NCI-H2227 treated with DMSO at 0.1 percent for 48 hours (cell line): ENCODE results near the gene LRCH1.

Experiments
- DNase-seq: peaks from one replicate; lab custom pipeline; 2025; lab: John Stamatoyannopoulos, UW

LRCH1 gene

DNA sequence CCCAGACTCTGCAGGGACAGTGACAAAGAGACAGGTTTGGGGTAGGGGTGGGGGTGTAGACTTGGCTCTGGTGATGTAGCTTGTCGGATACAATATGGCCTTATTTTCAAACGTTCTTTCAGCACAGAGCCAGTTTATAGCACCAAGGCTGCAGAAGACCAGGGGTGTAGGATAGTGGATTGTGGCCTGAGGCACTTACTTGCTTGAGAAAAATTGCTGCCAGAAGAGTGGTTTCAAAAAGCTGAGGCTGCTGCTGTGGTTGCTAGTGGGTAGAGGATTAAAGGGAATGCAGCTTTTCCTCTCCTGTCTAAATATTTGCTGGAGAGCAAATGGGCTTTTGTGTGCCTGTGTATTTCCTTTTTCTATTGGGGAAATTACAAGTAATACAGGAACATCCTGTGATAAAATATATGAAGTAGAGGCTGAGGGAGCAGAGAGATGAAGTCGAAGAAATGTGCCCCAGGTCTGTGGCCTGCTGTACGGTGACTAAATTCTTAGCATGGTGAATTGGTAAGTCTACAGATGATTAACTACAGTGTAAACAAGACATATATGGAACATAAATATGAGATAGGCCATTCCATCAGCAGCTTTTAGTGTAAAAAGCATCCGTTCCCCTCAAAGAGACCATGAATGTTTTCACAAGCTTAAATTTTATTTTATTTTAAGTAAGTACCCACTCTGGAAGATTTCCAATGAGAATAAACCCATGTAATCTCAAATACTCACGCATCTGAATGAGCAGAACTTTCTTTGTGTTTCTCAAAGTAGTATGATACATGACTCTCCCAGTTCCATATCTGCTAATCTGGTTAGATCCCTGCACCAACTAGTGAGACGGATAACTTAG, 112.9 kb downstream of the LRCH1 start:
- no peak for DNase-seq

DNA sequence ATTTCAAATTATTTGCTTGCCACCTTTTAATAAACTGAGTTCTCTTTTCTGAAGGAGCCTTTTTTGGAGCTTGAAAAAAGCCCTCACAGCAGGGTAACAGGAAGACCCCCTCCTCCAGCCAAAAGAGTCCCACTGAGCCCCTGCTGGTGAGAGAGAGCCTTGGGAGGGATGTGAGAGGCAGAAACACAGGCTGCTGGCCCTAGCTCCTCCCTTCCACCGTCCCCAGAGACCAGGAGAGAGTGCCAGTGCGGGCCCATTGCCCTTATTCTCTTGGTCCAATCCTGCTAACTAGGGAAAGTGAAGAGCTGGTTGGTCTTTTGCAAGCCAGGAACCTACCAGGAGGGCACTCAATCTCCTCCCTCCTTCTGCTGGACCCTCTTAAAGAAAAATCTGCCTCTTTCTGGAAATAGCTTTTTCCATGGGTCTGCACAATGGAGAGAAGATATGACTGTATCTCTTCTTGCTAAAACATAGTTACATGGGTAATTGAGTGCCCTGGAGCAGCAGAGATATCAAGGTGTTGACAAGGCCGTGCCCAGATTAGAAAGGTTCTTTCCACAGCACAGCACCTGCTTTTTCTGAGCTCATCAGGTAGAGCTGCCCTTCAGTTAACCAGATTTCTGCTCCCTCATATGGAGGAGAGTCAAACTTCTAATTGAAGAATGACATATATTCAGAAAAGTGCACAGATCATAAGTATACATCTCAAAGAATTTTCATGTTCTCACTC, 113.9 kb downstream of the LRCH1 start:
- DNase-seq, result no peak

DNA sequence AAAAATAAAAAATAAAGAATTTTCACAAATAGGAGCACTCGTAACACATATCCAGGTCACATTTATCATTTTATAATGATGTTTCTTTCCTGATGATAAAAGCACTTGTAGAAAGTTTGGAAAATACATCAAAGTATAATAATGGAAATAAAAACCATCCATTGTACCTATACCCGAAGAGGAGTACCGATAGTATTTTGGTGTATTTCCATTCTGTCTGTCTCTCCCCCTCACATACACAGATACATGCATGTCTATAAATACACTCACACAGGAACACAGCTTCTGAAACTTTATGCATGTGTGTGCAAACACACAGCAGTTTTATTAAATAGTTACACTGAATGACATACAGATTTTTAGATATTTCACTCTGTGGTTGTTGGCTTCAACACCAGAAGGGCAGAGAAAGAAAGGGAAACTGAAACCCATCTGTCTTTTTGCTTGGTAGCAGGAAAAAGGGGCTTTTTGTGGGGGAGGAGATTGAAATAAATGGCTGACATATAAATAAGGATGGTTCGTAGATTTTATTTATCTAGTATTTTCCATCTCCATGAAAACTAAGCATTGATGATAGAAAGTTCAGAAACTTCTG, 114.8 kb downstream of the LRCH1 start:
- DNase-seq, result no peak

DNA sequence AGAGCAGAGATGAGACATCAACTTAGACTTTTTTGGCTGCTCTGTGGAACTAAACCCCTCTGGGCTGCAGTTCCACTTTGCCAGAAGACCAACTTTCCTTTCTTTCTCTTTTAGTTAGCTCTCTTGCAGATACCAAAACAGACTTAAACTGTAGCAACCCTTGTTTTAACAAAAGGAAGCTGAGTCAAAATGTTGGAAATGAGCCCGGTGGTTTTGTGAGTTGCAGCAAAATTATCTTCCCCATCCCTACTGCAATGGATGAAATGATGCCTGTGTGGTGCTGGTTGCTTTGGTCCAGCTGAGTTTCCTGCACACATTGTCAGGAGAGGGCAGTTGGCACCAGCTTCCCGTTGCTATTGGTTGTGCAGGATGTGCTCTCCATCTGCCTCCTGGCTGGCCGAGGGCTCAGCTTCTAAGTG, 115.3 kb downstream of the LRCH1 start:
- DNase-seq, result no peak

DNA sequence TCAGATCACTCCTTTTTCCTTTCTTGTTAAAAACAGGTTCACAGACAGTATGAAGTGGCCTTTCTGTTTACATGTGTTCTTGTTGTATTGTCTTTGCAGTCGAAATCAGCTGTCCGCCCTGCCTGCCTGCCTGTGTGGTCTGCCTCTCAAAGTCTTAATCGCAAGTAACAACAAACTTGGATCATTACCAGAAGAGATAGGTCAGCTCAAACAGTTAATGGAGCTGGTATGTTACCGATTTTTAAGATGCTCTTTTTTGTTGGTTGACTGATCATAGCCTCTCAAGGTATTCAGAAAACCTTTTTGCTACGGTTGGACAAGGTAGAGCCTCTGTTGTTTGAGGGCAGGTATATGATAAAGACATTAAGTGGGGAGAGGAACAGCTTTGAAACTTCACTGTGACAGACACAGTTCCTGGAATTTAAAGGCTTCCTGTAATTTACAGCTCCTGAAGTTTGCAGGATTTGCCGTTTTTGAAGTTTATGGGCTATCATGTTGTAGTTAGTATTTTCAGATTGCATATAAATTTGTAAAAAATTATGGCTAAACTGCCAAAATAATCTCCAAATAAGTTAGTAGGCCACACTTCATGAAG, 116.1 kb downstream of the LRCH1 start:
- no peak for DNase-seq

DNA sequence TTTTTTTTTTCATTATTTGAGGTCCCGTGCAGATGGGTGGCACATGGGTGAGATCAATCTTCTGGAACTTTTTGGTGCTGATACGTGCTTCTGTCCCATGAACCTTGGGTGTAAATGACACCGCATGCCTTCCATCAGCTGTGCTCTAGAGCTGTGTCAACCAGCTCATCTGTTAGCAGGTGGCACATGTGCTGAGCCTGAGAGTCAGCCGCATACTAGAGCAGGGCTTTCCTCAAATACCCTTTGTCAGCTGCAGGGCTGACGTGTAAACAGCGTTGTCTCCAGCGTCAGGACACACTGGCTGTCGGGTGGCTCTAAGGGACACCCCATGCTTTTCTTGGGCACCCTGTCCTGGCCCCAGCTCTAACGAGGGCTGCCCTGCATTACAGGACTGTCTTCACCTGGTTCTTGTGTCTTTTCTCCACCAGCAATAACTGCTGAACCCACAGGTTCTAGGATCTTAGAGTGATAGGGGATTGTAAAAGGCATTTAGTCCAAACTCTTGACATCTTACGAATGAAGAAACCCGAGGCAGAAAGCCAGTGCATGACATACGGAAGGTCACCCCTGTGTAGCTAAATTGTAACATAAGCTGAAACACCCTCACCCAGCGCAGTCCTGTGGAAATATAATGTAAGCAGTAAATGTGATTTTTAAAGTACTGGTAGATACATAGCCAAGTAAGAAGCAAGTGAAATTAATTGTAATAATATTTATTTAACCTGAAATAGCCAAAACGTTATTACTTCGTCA, 119.5 kb downstream of the LRCH1 start:
- no peak for DNase-seq

DNA sequence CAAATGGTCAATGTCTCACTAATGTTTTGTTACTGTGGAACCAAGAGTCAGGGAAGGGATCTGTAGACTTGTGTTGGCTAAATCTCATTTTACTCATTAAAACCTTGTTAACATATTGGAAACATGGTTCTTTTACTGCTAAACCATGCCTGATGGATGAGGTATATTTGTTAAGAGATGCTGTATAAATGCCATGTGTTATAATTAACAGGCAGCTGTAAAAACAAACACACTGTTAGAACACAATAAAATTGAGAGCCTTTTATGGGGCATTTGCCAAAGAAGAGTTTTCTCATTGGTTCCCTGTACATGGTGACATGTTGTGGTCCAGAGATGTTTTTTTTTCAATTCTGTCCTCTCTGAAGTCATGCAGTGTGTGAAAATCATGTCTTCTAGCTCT, 122.0 kb downstream of the LRCH1 start:
- DNase-seq, result no peak

DNA sequence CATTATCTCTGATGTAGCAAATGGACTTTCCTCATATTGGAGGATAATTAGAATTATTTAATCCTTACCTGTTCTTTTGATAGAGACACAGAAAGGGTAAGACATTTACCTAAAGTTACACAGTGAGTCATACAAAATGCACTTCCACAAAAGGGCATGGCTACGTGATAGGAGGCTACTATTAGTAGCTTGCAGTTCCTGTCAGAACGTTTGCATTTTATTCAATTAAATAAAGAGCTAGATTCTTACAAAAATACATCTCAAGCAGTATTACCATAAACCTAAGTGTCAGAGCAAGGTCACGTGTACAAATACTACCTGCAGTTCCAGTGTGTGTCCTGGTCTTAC, 123.4 kb downstream of the LRCH1 start:
- no peak for DNase-seq

DNA sequence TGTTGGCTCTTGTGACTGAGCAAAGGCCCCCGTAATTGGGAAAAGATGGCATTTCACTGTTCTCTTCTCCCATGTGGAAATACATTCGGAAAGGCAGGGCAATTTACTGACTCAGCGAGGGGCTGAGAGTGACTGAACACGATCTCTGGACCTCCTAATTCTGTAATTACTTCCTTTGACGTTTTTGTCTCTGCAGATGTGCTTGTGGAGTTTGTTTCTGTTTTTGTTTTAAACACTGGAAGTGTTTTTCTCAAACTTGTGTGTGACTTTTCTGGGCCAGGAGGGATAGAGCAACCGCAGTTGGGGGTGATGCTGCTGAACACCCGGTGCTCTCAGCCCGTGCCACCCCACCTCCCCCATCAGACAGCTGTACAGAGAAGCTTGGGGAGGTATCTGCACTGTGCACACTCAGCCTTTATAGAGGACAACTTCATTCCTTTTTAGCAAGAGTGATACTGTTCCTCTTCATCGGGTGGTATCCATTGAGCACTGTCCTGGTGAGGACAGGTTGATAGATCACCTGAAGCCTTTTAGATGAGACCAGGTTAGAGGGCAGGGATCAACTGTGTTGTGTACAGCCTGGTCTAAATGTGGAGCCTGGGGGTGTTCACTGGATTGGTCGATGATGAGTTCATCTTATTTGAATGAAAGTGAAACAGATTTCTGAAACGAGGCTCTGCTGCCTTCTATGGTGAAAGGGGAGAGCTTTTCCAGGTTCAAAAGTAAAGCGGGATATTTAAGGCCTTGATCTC, 126.6 kb downstream of the LRCH1 start:
- DNase-seq, result peak; percentile 28

DNA sequence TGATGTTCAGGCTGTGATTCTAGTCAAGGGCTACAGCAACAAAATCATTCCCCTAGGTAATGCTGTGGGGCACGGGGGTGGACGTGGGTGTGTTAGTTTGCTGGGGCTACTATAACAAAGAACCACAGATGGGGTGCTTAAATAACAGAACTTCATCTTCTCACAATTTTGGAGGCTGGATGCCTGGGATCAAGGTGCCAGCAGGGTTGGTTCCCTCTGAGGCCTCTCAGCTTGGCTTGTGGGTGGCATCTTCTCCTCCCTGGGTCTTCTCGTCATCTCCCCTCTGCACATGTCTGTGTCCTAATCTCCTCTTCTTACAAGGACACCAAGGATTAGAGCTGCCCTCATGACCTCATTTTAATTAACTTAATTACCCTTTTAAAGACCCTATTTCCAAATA, 129.0 kb downstream of the LRCH1 start:
- no peak for DNase-seq

DNA sequence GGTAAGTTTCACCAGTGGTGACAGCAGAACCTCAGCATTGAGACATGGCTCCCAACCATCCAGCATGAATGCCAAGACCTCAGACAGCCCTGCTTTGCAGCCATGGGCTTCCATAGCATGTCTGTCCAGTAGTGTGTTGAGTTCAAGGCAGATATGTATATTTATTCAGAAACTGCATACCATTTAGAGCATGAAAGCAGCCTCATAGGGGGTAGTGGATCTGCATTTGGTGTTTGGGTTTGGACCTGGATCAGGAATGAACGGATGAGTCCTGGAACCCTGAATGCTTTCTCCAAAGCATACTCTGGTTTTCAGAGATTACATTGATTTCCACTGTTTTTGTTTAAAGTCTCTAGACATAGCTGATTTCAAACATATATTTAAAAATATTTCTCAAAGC, 129.7 kb downstream of the LRCH1 start:
- DNase-seq, result no peak

DNA sequence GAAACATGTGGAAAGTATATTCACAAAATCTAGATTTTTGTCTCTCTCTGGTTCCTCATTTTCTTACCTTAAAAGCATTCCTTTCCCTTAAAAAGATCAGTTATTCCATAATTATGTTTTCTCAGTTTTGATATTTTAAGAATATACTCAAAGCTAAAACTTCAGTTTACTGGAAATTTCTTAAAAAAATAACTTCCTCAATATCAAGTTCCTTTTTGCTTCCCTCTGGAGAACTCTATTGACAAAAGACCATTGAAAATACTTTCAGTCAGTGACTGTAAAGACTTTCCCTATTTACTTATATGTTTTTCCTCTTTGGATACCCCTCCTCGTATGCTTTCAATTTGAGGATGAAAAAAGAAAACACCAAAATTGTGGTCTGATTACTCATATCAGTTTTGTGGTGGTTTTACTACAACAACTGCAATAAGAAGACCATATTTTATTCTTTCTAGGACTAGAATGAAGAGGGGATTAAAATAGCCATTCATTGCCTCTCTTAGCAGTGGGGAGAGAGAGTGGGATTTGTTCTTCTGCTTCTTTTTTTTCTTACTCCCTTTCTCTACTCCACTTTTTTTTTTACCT, 130.8 kb downstream of the LRCH1 start:
- no peak for DNase-seq

DNA sequence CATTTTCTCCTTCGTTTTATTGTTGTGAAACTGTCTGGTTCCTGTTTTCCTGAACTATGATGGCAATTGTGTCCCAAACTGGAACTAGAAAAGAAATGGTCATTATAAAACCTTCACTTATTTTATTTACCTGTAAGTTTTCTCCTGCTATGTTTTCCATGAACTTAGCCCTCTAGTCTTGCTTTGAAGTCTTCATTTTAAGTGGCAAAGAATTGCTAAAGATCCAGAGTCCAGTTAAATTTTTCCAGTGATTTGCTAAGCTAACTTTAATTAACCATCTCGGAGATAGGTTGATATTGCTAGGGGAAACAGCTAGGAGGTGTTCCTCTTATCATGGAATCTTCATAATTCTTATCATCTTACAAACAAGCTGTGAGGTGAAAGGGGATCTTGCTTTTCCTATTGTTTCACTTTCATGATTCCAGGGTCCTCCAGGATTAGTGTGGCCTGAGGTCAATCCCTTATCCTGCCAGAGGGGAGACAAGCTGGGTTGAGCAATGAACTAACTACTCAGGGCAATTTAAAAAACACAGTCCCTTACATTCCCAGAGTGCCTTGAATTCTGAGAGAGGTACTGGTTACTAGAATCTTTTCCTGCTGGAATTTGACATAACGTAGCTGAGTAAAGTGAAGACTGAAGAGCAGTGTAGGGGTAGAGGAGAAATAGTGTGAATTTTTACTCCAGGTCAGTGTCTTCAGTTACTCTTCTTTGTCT, 131.5 kb downstream of the LRCH1 start:
- no peak for DNase-seq

DNA sequence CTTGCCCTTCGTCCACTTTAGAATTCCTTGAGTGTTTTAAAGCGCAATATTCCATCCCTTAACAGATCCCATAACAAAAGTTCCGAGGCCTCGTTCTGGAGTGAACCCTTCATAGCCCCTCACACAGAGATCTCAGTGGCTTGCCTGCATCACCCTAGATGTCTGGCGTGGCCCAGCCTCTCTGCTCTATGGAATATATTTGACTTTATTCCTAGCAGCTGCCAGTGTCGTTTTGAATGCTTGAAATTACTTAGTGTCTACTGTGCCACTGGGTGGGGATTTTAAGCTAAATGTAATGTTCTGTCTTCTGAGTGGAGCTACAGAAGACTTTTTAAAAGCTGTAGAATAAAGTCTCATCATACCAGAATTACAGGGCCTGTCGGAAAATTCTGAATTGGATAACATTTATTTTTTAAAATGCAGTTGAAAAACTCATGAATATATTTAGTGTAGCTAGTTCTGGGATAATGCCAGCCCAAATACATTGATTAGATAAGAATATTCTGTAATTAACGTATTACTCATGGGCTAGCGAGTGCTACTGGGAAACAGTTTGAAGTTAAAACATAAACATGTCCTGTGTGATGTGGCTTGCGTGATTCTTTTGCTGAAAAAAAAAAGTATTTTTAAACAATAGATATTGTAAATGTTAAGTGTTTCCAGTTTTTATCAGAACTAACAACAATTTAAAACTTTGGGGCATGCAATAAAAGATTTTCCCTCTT, 132.2 kb downstream of the LRCH1 start:
- no peak for DNase-seq

DNA sequence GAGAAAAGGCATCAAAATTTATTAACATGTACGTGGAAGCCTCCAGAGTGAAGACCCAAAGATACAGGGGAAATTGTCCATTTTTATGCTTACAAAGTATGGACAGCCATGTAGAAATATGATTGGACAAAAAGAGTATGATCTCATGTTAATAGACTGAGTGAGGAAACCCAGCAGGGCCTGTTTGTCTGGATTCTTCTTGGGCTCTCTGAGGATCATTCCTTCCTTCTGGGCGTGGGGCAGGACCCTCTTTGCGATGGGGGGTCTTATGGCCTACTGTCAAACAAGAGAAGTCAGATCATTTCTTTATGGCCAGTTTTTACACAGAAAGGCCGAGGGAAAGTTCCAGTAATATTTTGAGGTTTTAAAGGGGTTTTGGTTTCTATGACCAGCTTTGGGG, 133.2 kb downstream of the LRCH1 start:
- no peak for DNase-seq

DNA sequence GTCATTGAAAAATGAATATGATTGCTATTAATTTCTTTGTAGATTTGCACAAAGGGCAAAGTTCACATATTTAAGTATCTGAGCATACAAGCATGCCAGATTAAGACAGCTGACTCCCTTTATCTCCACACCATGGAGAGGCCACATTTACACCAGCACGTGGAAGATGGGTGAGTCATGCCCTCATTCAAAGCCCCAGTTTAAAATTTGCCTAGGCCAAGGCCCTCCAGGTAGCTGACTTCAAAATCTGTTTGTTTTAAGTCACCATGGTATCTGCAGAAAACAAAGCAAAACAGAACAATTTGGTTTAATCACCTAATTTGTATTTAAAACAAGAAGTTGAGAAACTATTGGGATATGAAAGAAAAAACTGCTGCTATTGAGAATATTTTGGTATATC, 134.8 kb downstream of the LRCH1 start:
- no peak for DNase-seq

DNA sequence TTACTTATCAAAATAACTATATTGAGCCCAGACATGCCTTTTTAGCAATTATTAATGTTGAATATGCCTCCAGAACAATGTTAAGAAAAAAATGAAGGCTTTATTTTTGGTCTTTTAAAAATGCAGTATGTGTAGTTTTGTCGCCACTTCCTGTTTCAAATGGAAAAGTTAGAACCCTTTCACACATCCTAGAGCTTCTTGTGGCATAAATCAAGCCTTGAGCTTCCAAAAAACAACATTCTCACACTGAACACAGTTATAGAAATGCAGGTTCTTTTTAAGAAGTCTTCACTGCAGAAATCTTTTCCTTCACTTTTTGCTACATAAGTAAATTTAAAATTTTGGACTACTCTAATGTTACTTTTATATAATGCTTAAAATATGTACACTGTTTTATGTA, 135.3 kb downstream of the LRCH1 start:
- DNase-seq, result no peak

DNA sequence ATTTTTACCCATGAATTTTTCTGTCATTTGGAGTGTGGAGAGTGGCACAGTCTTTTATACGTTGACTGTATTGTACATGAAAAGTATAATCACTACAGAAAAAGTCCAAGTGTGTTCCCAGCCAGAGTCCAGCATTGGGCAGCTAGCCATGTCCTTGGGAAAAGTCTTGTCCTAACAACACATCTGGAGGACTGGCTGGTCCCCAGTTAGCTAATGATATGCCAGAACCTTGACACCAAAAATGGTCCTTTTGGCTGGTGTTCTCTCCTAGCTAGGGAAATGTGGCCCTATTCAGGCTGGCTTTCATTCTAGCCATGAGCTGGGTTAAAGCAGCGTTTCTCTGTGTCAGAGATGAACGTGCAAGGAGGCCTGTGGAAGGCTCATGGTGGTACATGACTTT, 145.0 kb downstream of the LRCH1 start:
- no peak for DNase-seq

DNA sequence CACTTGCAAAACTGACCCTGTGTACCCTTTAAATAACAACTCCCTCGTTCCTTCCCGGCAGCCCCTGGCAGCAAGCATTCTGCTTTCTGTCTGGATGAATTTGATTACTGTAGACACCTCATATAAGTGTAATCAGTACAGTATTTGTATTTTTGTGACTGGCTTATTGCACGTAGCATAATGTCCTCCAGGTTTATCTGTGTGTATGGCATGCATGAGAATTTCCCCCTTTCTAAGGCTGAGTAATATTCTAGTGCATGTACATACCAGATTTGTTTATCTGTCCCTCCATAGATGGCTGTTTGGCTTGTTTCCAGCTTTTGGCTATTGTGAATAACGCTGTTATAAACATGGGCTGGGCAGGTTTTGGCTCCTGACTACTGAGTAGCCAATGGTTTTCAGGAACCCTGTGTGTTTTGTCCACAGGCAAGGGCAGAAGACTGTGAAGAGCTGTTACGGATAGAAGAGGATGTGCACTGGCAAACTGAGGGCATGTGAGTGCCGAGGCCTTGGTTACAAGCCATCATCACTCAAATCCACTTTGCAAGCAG, 146.0 kb downstream of the LRCH1 start:
- no peak for DNase-seq
